GM18499 (cell line): ENCODE data around the gene ALDH3A2.
"Not testable (repeated sequence)": the region's sequence is repeated elsewhere in the genome, so short reads cannot be mapped to it uniquely, and the experiment has no call there.

Experiments used
- ATAC-seq: cut with Tn5 transposase; IDR thresholded peaks from one replicate; pipeline ENCODE4 v1.9.1; 2021; ENCODE audit warnings: moderate number of reproducible peaks; ENCODE audit not compliant: insufficient read depth, unreplicated experiment

The ALDH3A2 gene

DNA sequence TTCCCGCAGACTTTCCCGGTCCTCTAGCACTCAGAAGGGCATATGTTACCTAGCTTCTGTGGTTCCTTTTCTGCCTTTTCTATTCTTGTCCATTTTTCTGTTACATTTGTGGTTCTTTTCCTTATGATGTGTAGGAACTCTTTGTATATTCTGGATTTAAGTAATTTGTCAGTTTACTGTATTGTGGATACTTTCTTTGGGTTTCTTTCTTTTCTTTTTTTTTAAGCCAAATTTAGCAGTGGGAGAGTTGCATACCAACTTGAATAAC, 657 bp downstream of the ALDH3A2 start:
- ATAC-seq, result no peak

GRCh38 chr17:19650826-19651225, 2.3 kb downstream of the ALDH3A2 start:
- ATAC-seq, result no peak

DNA sequence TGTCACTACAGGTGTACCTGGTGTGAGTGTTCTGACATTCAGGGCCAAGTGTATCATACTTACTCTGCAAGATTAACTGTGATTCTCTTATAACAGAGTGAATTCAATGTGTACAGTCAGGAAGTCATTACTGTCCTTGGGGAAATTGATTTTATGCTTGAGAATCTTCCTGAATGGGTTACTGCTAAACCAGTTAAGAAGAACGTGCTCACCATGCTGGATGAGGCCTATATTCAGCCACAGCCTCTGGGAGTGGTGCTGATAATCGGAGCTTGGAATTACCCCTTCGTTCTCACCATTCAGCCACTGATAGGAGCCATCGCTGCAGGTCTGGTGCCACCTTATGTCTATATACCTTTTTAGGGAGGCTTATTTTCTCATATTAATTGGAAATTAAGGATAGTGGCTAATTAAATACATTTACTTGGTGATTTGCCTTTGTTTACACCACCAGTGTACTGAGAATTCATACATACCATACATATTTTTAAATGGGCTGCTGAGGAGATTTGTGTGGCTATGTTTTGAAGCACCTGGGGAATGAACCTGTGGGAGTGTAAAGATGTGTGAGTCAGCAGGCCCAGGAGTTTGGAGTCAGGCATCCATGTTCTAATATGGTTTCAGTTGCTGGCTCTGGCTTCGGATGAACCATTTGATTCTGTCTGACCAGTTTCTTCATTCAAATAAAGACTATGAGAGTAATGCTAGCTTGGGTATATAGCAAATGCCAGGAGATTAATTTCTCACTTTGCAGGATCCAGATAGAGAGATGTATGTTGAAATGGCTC, 3.1 kb downstream of the ALDH3A2 start:
- no peak for ATAC-seq

GRCh38 chr17:19652595-19652994, 4.0 kb downstream of the ALDH3A2 start:
- ATAC-seq, result no peak

GRCh38 chr17:19654342-19654886, 5.9 kb downstream of the ALDH3A2 start:
- no peak for ATAC-seq

DNA sequence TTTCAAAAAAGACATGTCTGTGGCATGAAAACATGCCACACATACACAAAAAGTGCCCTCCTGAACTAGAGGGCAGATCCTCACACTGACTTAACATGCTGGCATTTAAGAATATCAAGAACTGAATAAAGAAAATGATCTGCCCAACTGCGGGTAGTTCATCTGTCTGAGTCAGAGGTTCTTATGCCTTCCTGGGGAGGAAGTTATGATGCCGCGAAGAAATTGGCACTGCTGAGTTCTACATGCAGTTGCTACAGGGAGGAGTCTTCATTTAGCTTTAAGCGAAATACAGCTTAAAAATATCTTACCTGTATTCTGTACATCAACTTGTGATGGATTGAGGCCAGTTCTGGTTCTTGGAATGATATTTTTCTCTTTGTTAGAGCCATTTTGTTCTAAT, 6.3 kb downstream of the ALDH3A2 start:
- ATAC-seq, result no peak

- ATAC-seq, result no peak
These were observed 7.8 kb downstream of the ALDH3A2 start for GRCh38 chr17:19656336-19656735.

DNA sequence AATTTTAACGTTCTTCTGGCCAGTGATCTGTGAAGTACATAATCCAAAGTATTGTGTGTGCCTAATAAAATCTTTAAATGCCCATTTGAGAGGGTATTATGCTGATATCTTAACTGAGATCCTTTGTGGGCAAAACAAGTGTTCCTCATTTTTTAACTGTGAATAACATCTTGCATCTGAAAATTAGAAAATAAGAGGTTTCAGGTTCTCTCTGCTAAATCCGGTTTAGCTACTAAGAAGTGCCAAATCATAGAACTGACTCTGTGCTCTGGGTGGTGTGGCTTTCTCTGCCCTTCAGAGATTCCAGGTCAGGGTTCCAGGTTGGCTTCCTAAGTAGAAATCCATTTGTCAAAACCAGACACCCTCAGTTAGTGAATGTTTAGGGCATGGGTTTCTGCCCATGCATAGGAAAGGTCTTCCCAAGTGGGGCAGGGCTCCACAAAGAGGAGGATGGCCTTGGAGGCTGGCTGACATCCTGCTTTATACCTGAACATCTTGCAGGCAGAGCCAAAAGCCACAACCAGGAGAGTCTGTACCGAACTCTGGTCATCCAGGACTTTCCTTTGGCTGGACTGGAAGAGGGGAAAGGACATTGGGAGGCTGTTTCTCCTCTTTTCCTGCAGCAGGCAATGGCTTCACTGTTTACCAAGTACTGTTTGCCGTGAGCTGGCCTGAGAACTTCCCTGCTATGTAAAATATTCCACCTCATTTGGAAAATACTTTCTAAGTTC, 8.5 kb downstream of the ALDH3A2 start:
- ATAC-seq, result no peak

DNA sequence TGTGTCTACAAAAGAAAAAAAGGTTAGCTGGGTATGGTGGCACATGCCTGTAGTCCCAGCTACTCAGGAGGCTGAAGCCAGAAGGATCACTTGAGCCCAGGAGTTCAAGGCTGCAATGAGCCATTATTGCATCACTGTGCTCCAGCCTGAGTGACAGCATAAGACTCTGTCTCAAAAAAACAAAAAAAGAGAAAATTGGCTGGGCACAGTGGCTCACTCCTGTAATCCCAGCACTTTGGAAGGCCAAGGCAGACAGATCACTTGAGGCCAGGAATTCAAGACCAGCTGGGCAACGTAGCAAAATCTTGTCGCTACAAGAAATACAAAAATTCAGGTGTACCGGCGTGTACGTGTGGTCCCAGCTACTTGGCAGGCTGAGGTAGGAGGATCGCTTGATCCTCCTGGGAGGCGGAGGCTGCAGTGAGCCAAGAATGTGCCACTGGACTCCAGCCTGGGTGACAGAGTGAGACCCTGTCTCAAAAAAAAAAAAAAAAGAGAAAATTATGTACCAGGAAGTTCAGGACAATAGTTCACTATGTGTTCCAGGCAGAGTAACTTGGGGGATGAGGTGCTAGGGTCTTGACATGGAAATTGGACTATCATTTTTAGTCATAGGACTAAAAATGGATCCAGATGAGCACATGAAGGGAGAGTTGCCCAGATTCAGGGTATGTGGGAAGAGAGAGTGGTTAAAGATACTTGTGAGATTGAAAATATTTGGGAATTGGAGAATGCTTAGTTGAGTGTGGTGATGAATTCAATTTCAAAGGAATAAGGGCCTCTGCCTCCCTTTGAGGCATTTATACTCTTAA, 11.0 kb downstream of the ALDH3A2 start:
- no peak for ATAC-seq

GRCh38 chr17:19660219-19660870, 11.8 kb downstream of the ALDH3A2 start:
- no peak for ATAC-seq

GRCh38 chr17:19661121-19661520, 12.6 kb downstream of the ALDH3A2 start:
- no peak for ATAC-seq

- no peak for ATAC-seq
These were observed 14.5 kb downstream of the ALDH3A2 start for GRCh38 chr17:19663097-19663496.

GRCh38 chr17:19664136-19664820, 15.7 kb downstream of the ALDH3A2 start:
- no peak for ATAC-seq

- ATAC-seq, result no peak
These were observed 16.2 kb downstream of the ALDH3A2 start for GRCh38 chr17:19664821-19665181.

DNA sequence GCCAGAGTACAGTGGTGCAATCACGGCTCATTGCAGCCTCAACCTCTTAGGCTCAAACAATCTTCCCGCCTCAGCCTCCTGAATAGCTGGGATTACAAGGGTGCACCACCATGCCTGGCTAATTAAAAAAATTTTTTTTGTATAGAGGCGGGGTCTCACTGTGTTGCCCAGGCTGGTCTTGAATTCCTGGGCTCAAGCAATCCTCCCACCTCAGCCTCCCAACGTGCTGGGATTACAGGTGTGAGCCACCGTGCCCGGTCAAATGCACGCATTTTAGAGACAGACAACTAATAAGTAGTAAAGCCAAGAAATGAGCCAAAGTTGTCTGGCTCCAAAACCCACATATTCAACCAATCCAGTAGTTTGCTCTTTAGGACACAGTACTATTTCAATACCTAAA, 21.1 kb downstream of the ALDH3A2 start:
- not testable (repeated sequence) for ATAC-seq

GRCh38 chr17:19670908-19671307, 22.4 kb downstream of the ALDH3A2 start:
- no peak for ATAC-seq

DNA sequence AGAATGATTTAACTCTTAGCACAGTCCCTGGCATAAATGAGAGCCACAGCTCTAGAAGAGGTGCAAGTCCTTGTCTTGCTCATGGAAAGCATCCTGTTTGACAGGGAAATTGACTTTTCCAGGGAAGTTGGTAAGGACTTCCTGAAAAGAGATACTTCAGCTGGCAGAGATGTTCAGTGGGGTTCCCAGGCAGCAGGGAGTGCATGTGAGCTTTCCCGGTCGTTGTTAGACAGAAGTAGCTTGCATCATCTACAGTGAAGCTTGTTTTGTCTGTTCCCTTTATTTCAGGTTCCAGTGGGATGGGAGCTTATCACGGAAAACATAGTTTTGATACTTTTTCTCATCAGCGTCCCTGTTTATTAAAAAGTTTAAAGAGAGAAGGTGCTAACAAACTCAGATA, 22.9 kb downstream of the ALDH3A2 start:
- ATAC-seq, result no peak

DNA sequence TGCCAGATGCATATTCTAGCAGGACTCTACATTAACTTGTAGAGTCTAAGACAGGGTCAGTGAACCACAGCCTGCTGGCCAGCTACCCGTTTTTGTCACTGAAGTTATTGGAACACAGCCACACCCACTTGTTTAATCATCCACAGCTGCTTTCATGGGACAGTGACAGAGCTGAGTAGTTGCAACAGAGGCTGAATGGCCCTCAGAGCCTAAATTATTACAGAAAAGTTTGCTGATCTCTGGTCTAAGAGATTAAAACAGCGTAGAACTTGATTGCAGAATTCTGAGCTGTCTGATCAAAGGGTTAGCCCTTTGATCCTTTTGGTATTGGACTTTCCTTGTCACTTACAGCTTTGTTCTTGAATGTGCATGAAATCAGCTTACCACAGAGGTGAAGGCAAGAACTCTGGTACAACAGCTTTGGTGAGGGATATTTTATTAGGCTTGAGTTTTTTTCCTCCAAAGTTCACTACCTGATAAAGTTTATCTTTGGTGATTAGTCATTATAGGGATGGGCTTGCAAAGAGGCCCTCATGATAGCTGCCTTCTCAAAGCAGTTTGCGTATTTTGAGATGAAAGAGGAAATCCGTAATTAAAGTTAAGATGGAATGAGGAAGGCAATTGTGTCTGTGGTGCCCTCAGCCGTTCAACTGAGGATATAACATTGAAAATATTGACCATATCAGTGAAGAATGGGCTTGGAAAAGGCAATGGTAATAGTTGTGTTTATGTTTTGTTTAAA, 23.6 kb downstream of the ALDH3A2 start:
- no peak for ATAC-seq

DNA sequence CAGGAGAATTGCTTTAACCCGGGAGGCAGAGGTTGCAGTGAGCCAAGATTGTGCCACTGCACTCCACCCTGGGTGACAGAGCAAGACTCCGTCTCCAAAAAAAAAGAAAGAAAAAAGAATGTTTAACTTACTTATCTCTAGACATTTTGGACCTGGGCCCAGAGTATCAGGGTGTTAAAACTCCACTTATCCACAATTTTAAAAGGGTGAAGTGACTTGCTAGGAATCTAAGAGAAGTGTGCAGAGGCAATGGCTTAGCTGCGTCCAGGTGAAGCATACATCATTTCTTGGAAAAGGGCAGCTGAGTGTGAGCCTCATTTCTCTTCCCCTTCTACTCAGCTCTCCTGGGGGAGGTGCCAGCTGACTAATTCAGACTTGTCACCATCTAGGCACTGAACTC, 25.1 kb downstream of the ALDH3A2 start:
- ATAC-seq, result no peak
